Islet precursor cell (in vitro differentiated cells): ENCODE results near the gene RNF214.
"Not testable (repeated sequence)": the region's sequence is repeated elsewhere in the genome, so short reads cannot be mapped to it uniquely, and the experiment has no call there.

Experiments
- DNase-seq: peaks from one replicate; pipeline ENCODE4 v3.0.0-alpha.2; 2018

RNF214 gene

GRCh38 chr11:117231842-117232091, 704 bp upstream of the RNF214 start, which contains the start of gene PCSK7:
PCSK7 (minus strand) TSS chr11:117232073; CDS start chr11:117229844, 2,229 bp downstream.
- DNase-seq, result peak; percentile 88

DNA sequence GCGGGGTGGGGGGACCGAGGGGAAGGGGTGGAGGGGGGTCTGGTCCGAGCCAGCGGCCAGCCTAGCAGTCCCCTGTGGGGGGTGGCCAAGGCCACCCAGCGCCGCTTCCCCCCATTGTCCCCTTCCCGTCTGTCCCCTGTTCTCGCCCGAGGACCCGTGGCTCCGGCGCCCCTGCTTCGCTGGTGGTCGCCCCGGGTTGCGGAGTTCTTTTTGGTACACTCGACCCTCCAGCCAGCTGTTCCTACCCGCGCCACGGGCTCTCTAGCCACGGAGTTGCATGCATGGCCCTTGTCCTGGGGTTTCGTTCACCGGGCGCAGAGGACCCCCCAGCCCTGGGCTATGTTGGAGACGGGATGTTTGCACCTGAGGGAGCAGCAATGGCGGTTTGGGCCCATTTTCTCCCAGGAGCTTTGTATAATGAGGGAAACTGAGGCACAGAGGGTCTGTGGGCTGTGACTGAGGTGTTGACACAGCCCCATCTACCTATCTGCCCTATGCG, 489 bp downstream of the RNF214 start:
- DNase-seq, result peak; percentile 54

DNA sequence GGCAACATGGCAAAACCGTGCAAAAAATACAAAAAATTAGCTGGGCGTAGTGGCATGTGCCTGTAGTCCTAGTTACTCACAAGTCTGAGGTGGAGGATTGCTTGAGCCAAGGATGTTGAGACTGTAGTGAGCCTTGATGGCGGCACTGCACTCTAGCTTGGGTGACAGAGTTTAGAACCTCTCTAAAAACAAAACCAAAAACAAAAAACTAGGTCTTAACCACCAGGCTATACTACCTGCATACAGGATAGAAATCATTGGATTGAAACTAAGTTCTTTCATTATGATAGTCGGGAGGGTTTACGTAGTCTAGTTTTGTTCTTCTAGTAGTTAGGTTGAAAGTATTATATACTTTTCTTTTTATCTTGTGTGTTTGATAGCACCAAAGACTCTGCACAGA, 5.8 kb downstream of the RNF214 start:
- DNase-seq, result no peak

- peak; percentile 56 for DNase-seq
Observed at GRCh38 chr11:117239295-117239694, 6.8 kb downstream of the RNF214 start.

GRCh38 chr11:117248341-117248740, 15.9 kb downstream of the RNF214 start:
- no peak for DNase-seq

- no peak for DNase-seq
Observed at GRCh38 chr11:117249571-117249970, 17.1 kb downstream of the RNF214 start.

DNA sequence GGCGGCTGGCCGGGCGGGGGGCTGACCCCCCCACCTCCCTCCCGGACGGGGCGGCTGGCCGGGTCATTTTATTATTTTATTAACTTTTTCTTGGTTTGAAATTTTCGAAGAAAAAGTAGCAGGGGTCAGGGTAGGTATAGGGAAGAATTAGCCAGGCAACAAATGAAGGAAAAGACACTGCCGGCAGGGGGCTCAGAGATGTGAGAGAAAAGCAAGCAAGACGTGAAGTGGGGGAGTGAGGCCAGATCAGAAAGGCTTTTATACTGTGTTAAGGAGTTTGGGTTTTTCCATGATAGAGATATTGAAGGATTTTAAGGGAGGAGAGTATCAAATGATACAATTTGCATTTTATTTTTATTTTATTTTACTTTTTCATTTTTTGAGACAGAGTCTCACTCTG, 19.0 kb downstream of the RNF214 start:
- DNase-seq, result no peak

DNA sequence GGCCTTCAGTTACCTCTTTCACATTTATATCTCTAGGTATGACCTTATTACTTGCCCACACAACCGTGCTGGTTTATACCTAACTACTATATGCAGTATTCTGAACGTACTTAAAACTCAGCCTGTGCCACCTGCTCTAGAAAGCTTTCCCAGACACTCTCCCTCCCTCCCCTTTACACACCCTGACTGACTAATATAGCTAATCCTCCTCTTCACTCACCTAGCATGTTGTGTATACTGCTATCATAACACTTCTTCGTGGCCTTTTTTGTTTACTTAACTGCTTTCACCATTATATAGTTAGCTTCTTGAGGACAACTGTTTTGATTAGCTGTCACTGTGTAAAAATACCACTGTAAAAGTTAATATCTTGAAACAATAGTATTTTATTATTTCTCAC, 23.5 kb downstream of the RNF214 start:
- DNase-seq, result no peak

GRCh38 chr11:117256573-117256972, 24.1 kb downstream of the RNF214 start:
- no peak for DNase-seq

GRCh38 chr11:117258576-117258975, 26.1 kb downstream of the RNF214 start:
- DNase-seq, result no peak

DNA sequence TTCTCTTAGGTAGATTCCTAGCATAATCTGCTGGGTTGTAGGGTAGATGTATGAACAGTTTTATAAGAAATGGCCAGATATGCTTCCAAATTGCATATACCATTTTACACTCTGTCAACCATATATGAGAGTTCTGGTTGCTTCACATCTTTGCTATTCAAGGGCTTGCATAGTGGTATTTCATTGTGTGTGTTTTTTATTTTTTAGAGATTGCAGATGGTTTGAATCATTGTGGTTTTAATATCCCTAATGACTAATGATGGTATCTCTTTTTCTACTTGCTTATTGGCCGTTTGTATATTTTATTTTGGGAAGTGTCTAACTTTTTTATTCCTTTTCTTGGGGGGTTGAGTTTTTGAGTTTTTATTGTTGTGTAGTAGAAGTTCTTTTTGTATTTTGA, 26.9 kb downstream of the RNF214 start:
- DNase-seq, result no peak

GRCh38 chr11:117264624-117265323, 32.3 kb downstream of the RNF214 start:
- not testable (repeated sequence) for DNase-seq

DNA sequence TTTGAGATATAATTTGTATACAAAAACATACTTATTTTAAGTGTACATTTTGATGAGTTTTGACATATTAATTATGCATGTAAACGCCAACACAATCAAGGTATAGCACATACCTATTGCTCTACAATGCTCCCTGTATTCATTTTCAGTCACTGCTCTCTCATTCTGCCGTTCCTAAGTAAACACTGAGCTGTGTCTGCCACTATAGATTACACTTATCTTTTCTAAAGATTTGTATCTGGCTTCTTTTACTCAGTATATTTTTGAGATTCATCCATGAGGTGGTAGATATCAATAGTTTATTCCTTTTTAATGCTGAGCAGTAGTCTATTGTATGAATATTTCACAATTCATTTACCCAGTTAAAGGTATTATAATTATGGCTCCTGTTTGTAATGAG, 33.3 kb downstream of the RNF214 start:
- DNase-seq, result no peak

DNA sequence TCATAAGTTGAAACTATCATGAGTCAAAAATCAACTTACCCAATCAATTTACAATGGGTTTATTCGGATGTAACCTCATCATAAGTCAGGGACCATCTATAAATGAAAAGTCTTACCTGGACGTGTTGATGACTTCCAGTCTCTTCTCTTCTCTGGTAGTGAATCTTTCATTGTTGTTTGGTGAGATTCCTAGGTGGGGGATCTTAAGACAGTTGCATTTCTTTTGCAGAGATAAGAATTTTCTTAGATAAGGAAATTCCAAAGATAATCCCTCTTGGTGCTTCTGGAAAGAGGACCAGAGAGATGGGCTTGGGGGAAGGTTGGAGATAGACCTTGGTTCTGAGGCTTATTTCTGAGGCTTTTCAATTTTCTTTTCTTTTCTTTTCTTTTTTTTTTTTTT, 37.4 kb downstream of the RNF214 start:
- DNase-seq, result no peak

DNA sequence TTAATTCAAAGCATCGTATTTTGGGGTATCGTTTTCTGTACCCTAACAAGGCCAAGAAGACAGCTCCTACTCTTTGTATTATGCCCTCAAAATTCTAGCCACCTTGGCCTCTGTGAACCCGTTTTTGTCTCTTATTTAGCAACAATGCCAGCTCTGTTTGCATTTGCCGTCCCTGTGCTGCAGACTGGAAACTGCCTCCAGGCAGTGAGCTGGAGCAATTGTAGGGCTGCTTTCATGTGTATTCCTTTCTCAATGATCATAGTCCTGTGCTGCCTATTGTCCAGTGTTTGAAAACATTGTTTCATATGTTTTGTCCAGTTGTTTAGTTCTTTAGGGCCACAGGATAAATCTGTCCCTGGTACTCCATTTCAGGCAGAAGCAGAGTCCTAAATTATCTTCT, 38.7 kb downstream of the RNF214 start:
- peak; percentile 75 for DNase-seq

DNA sequence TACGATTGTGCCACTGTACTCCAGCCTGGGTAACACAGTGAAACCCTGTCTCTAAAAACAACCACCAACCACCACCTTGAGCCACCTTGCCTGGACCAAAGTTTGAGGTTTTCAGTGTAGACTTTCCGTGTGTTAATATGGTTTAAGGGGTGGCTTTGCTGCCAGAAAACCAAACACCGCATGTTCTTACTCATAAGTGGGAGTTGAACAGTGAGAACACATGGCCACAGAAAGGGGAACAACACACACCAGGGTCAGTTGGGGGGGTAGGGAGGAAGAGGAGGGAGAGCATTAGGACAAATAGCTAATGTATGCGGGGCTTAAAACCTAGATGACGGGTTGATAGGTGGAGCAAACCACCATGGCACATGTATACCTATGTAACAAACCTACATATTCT, 39.7 kb downstream of the RNF214 start:
- not testable (repeated sequence) for DNase-seq

GRCh38 chr11:117273550-117274289, 41.2 kb downstream of the RNF214 start:
- peak; percentile 66 for DNase-seq

DNA sequence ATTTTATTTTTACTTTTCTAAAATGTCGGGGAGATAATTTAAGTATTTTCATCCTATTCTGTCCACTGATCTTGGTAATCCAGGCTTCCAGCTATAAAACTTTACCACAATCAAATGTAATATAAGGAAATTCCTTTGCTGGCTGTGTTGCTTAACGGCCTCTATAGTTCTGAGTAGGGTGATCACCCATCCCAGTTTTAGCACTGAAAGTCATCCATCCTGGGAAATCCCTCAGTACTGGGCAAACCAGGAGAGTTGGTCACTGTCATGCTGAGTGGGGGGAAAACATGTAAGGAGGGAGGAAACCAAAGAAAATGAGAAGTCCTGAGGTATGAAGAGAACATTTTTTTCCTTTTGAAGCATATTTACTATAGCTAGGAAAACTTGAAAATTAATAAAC, 45.9 kb downstream of the RNF214 start:
- no peak for DNase-seq

- DNase-seq, result no peak
Observed at GRCh38 chr11:117279711-117280376, 47.4 kb downstream of the RNF214 start.

DNA sequence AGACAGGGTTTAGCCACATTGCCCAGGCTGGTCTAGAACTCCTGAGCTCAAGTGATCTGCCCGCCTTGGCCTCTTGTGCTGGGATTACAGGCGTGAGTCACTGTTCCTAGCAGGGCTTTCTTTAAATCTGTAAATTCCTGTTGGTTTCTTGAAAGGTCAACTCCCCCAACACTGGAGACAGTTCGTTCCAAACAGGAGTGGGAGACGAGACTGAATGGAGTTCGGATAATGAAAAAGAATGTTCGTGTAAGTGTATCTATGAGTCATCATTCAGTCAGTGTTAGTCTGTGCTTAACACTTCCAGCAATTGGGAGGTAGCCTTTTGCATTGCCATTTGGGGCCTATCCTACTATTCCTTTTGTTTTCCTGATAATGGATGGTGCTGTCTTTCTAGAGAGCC, 48.7 kb downstream of the RNF214 start:
- peak; percentile 90 for DNase-seq

DNA sequence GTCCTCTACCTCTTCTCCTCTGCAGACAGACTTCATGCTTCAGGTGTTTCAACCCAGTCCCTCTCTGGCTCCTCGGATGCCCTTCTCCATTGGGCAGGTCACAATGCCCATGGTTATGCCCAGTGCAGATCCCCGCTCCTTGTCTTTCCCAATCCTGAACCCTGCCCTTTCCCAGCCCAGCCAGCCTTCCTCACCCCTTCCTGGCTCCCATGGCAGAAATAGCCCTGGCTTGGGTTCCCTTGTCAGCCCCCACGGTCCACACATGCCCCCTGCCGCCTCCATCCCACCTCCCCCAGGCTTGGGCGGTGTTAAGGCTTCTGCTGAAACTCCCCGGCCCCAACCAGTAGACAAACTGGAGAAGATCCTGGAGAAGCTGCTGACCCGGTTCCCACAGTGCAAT, 49.4 kb downstream of the RNF214 start:
- DNase-seq, result no peak

DNA sequence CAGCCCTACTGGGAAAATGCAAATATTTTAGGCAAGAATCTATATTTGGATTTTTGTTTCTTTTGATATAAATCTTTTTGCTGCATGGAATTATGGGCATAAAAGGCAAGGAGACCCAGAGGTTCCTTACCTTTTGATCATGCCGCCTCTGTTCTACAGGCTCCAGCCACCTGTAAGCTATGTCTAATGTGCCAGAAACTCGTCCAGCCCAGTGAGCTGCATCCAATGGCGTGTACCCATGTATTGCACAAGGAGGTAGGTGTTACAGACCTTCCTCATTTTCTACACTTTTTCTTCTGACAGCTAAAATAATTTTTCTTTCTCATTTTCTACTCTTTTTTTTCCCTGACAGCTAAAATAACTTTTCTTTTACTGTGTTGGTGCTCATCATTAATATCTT, 50.5 kb downstream of the RNF214 start:
- no peak for DNase-seq

DNA sequence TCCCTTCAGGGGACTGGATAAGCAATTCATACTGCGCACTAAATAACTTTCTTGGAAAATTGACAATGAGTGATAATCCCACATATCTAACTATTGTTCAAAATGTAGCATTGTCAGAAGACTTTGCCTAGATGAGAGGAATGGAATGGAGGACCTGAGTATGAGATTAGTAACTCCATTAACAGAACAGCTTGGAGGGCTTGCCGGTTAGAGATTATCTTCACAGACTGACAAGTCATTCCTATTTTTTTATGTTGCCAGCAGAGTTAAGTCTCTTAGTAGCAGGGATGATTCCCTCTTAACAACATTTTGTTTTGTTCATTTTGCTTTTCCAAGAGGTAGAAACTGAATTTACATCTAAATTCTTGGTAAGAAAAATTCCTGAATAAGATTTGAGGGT, 51.6 kb downstream of the RNF214 start:
- no peak for DNase-seq

- no peak for DNase-seq
Observed at GRCh38 chr11:117286588-117286987, 54.1 kb downstream of the RNF214 start.
